GM20431 (cell line): ENCODE measurements around the gene NOL6.
"Not testable (repeated sequence)": the region's sequence is repeated elsewhere in the genome, so short reads cannot be mapped to it uniquely, and the experiment has no call there.

Experiments
- in situ Hi-C: fragments of 300-500 bp; cut with MseI, MboI; formaldehyde crosslinking; loops from one replicate; pipeline ENCODE4 v1.15.0; 2020; ENCODE audit warnings: low sequenced_read_pairs; ENCODE audit not compliant: unreplicated experiment

The NOL6 gene

GRCh38 chr9:33435821-33436277 is 37.9 kb downstream of the NOL6 start:
- in situ Hi-C loops = no loop called here

GRCh38 chr9:33434317-33435105 is 39.2 kb downstream of the NOL6 start:
- in situ Hi-C loops = no loop called here

- in situ Hi-C loops = no loop called here
Observed at GRCh38 chr9:33433871-33434270, 39.9 kb downstream of the NOL6 start.

- in situ Hi-C loops = no loop called here
Observed at GRCh38 chr9:33431420-33431819, 42.3 kb downstream of the NOL6 start.

GRCh38 chr9:33430942-33431341 is 42.8 kb downstream of the NOL6 start:
- in situ Hi-C loops = no loop called here

- in situ Hi-C loops = no loop called here
Observed at GRCh38 chr9:33429256-33429985, 44.3 kb downstream of the NOL6 start.

GRCh38 chr9:33426843-33427293 is 46.9 kb downstream of the NOL6 start:
- in situ Hi-C loops = no loop called here

GRCh38 chr9:33425128-33425533 is 48.6 kb downstream of the NOL6 start:
- in situ Hi-C loops = no loop called here

- in situ Hi-C loops = not testable (repeated sequence)
Observed at GRCh38 chr9:33424492-33424891, 49.2 kb downstream of the NOL6 start.

- in situ Hi-C loops = not testable (repeated sequence)
Observed at GRCh38 chr9:33424043-33424442, 49.7 kb downstream of the NOL6 start.

- in situ Hi-C loops = no loop called here
Observed at GRCh38 chr9:33419708-33420303, 53.9 kb downstream of the NOL6 start.

- in situ Hi-C loops = no loop called here
Observed at GRCh38 chr9:33418090-33418489, 55.6 kb downstream of the NOL6 start.

- in situ Hi-C loops = no loop called here
Observed at GRCh38 chr9:33416996-33417395, 56.7 kb downstream of the NOL6 start.

- in situ Hi-C loops = no loop called here
Observed at GRCh38 chr9:33415501-33416038, 58.2 kb downstream of the NOL6 start.

- in situ Hi-C loops = no loop called here
Observed at GRCh38 chr9:33414889-33415500, 58.7 kb downstream of the NOL6 start.

- in situ Hi-C loops = no loop called here
Observed at GRCh38 chr9:33414268-33414667, 59.5 kb downstream of the NOL6 start.
